HT1080 (cell line): Measurements from ENCODE around the gene AQP6. TPM values are rescaled to one million over a fixed set of nuclear protein-coding genes. Genes with fewer than 3 reads are reported as not detected.
A peak's percentile ranks its signal among the peaks of the same experiment; 100 is the strongest.

Source experiments
- DNase-seq: peaks from one replicate; pipeline ENCODE4 v3.0.0-alpha.2; 2015; ENCODE audit warnings: low read depth
- total RNA-seq: library from RNA; depleted of rRNA; stranded (reverse); fragments of >200 nt; shearing (Covaris generic); gene quantifications from 2 replicates; pipeline ENCODE4 v1.2.3, GENCODE V29; 2014

The AQP6 gene
- total RNA-seq, 1 experiment from 2014 or later = not detected

GRCh38 chr12:49955899-49956662 is 16.7 kb upstream of the AQP6 start:
- no peak for DNase-seq

- no peak for DNase-seq
Observed at GRCh38 chr12:49956663-49957569, 15.8 kb upstream of the AQP6 start.

GRCh38 chr12:49957570-49957967 is 15.2 kb upstream of the AQP6 start:
- DNase-seq = no peak

GRCh38 chr12:49959685-49960473 is 12.9 kb upstream of the AQP6 start:
- DNase-seq = peak; percentile 92

GRCh38 chr12:49960474-49961110 is 12.2 kb upstream of the AQP6 start:
- DNase-seq = no peak

GRCh38 chr12:49961111-49961922 is 11.4 kb upstream of the AQP6 start, which contains the start of gene AQP5:
Gene AQP5 (plus strand): TSS chr12:49961872. CDS start chr12:49962018, 146 bp downstream.
- DNase-seq = no peak

GRCh38 chr12:49961993-49962764 is 10.6 kb upstream of the AQP6 start:
- DNase-seq = no peak

- DNase-seq = peak; percentile 75
Observed at GRCh38 chr12:49962861-49963765, 9.6 kb upstream of the AQP6 start.

GRCh38 chr12:49963976-49964815 is 8.6 kb upstream of the AQP6 start:
- DNase-seq = no peak

GRCh38 chr12:49964849-49965624 is 7.7 kb upstream of the AQP6 start:
- DNase-seq = no peak

- no peak for DNase-seq
Observed at GRCh38 chr12:49965836-49966235, 6.9 kb upstream of the AQP6 start.

GRCh38 chr12:49966511-49967041 is 6.2 kb upstream of the AQP6 start:
- no peak for DNase-seq

GRCh38 chr12:49967042-49967776 is 5.5 kb upstream of the AQP6 start:
- peak; percentile 82 for DNase-seq

GRCh38 chr12:49967777-49968250 is 4.9 kb upstream of the AQP6 start:
- no peak for DNase-seq

GRCh38 chr12:49968471-49968870 is 4.3 kb upstream of the AQP6 start:
- no peak for DNase-seq
